Activated CD4-positive, alpha-beta T cell treated with anti-CD3 and anti-CD28 coated beads, Interleukin-2, amount 10 ng/mL, durations not matched to agents 24 days and 14 days (primary cell): ENCODE results near the gene CES3. TPM values are rescaled to one million over a fixed set of nuclear protein-coding genes. Genes with fewer than 3 reads are reported as not detected.
"Not testable (repeated sequence)": the region's sequence is repeated elsewhere in the genome, so short reads cannot be mapped to it uniquely, and the experiment has no call there.

Experiments used
- DNase-seq: peaks from one replicate; pipeline ENCODE4 v3.0.0; 2022
- H3K27ac Mint-ChIP-seq: one replicate; pipeline ENCODE4 v1.8.0; 2022; ENCODE audit warnings: mild to moderate bottlenecking, mixed read lengths
- H3K27me3 Mint-ChIP-seq: one replicate; pipeline ENCODE4 v1.8.0; 2022; ENCODE audit warnings: mixed read lengths
- H3K36me3 Mint-ChIP-seq: one replicate; pipeline ENCODE4 v1.8.0; 2022; ENCODE audit warnings: low read depth, mild to moderate bottlenecking, mixed read lengths
- H3K4me1 Mint-ChIP-seq: one replicate; pipeline ENCODE4 v1.8.0; 2021; ENCODE audit warnings: mixed read lengths
- H3K4me3 Mint-ChIP-seq: one replicate; pipeline ENCODE4 v1.8.0; 2022; ENCODE audit warnings: mild to moderate bottlenecking, moderate library complexity, mixed read lengths
- H3K9me3 Mint-ChIP-seq: one replicate; pipeline ENCODE4 v1.8.0; 2021; ENCODE audit warnings: mixed read lengths
- intact Hi-C: fragments of 100-400 bp; cut with micrococcal nuclease; formaldehyde crosslinking; loops from one replicate; pipeline ENCODE4 v1.15.1; 2023
- total RNA-seq: library from RNA; stranded (reverse); gene quantifications from 2 replicates; pipeline ENCODE4 v1.2.3, GENCODE V29; 2022

CES3 gene
- total RNA-seq, 1 donor from 2014 or later: 6.8 TPM

GRCh38 chr16:66955363-66956153 is 5.5 kb upstream of the CES3 start:
- H3K4me3 Mint-ChIP-seq, H3K9me3 Mint-ChIP-seq, H3K36me3 Mint-ChIP-seq, DNase-seq, H3K27ac Mint-ChIP-seq: not testable (repeated sequence)
- Mint-ChIP-seq H3K4me1 (peaks cover 24% of the 10 kb centered on the region), H3K27me3 (peaks cover 17% of the 10 kb centered on the region)
- intact Hi-C loops: loop anchor here (2.0 kb wide), 2 partner anchors 21 to 59 kb away; no protein-coding TSS in a partner anchor

- peaks cover 29% of the 10 kb centered on the region for H3K4me1 Mint-ChIP-seq
- H3K27me3 Mint-ChIP-seq: peaks cover 15% of the 10 kb centered on the region
- H3K27ac Mint-ChIP-seq, H3K9me3 Mint-ChIP-seq, H3K36me3 Mint-ChIP-seq, intact Hi-C loops, H3K4me3 Mint-ChIP-seq, DNase-seq: not testable (repeated sequence)
Observed at GRCh38 chr16:66956154-66956457, 5.0 kb upstream of the CES3 start.

GRCh38 chr16:66958857-66959703 is 2.0 kb upstream of the CES3 start:
- no peaks in the 10 kb centered on the region for H3K9me3 Mint-ChIP-seq
- intact Hi-C loops: no loop called here
- no peak for DNase-seq
- H3K4me1 Mint-ChIP-seq: peaks cover 35% of the 10 kb centered on the region
- H3K27me3 Mint-ChIP-seq: no peaks in the 10 kb centered on the region
- H3K27ac Mint-ChIP-seq: no peak overlapping the region
- H3K36me3 Mint-ChIP-seq: no peaks in the 10 kb centered on the region
- no peak overlapping the region for H3K4me3 Mint-ChIP-seq

GRCh38 chr16:66959704-66960161 is 1.3 kb upstream of the CES3 start:
- Mint-ChIP-seq H3K4me1 (peaks cover 35% of the 10 kb centered on the region), H3K27ac (no peak overlapping the region), H3K9me3 (no peaks in the 10 kb centered on the region), H3K36me3 (no peaks in the 10 kb centered on the region), H3K27me3 (no peaks in the 10 kb centered on the region), H3K4me3 (no peak overlapping the region)
- no peak for DNase-seq
- intact Hi-C loops: no loop called here

- Mint-ChIP-seq H3K9me3 (no peaks in the 10 kb centered on the region), H3K4me3 (no peak overlapping the region), H3K4me1 (peaks cover 35% of the 10 kb centered on the region), H3K36me3 (peaks cover 2% of the 10 kb centered on the region), H3K27me3 (no peaks in the 10 kb centered on the region), H3K27ac (no peak overlapping the region)
- no peak for DNase-seq
- intact Hi-C loops: no loop called here
Observed at GRCh38 chr16:66960270-66960669, 796 bp upstream of the CES3 start.

GRCh38 chr16:66961914-66962313 is 848 bp downstream of the CES3 start:
- no peak for DNase-seq
- Mint-ChIP-seq H3K27ac (peak overlapping the region; percentile 70), H3K27me3 (no peaks in the 10 kb centered on the region), H3K4me1 (peaks cover 33% of the 10 kb centered on the region), H3K9me3 (no peaks in the 10 kb centered on the region), H3K36me3 (peaks cover 2% of the 10 kb centered on the region), H3K4me3 (peak overlapping the region; percentile 83)
- intact Hi-C loops: no loop called here

- Mint-ChIP-seq H3K9me3 (no peaks in the 10 kb centered on the region), H3K4me3 (no peak overlapping the region), H3K4me1 (peaks cover 19% of the 10 kb centered on the region), H3K36me3 (peaks cover 5% of the 10 kb centered on the region), H3K27me3 (no peaks in the 10 kb centered on the region), H3K27ac (no peak overlapping the region)
- intact Hi-C loops: no loop called here
- DNase-seq: no peak
Observed at GRCh38 chr16:66964049-66964448, 3.0 kb downstream of the CES3 start.

- H3K9me3 Mint-ChIP-seq: no peaks in the 10 kb centered on the region
- H3K27ac Mint-ChIP-seq: no peak overlapping the region
- DNase-seq: no peak
- intact Hi-C loops: no loop called here
- H3K4me1 Mint-ChIP-seq: peaks cover 5% of the 10 kb centered on the region
- H3K36me3 Mint-ChIP-seq: peaks cover 5% of the 10 kb centered on the region
- no peak overlapping the region for H3K4me3 Mint-ChIP-seq
- H3K27me3 Mint-ChIP-seq: no peaks in the 10 kb centered on the region
Observed at GRCh38 chr16:66968847-66969246, 7.8 kb downstream of the CES3 start.

GRCh38 chr16:66970775-66971720 is 10.0 kb downstream of the CES3 start:
- Mint-ChIP-seq H3K27me3 (no peaks in the 10 kb centered on the region), H3K27ac (no peak overlapping the region), H3K4me1 (peaks cover 18% of the 10 kb centered on the region), H3K4me3 (no peak overlapping the region), H3K9me3 (no peaks in the 10 kb centered on the region), H3K36me3 (peaks cover 3% of the 10 kb centered on the region)
- DNase-seq: no peak
- intact Hi-C loops: no loop called here

- Mint-ChIP-seq H3K4me1 (peaks cover 27% of the 10 kb centered on the region), H3K9me3 (no peaks in the 10 kb centered on the region), H3K27me3 (no peaks in the 10 kb centered on the region), H3K36me3 (no peaks in the 10 kb centered on the region), H3K27ac (no peak overlapping the region), H3K4me3 (no peak overlapping the region)
- intact Hi-C loops: no loop called here
- no peak for DNase-seq
Observed at GRCh38 chr16:66972983-66973382, 11.9 kb downstream of the CES3 start.

GRCh38 chr16:66973716-66974115 is 12.7 kb downstream of the CES3 start:
- H3K4me1 Mint-ChIP-seq: peaks cover 34% of the 10 kb centered on the region
- H3K27me3 Mint-ChIP-seq: no peaks in the 10 kb centered on the region
- H3K27ac Mint-ChIP-seq: no peak overlapping the region
- no peaks in the 10 kb centered on the region for H3K36me3 Mint-ChIP-seq
- no peak overlapping the region for H3K4me3 Mint-ChIP-seq
- DNase-seq: no peak
- no peaks in the 10 kb centered on the region for H3K9me3 Mint-ChIP-seq
- intact Hi-C loops: no loop called here

- H3K9me3 Mint-ChIP-seq, H3K27me3 Mint-ChIP-seq, intact Hi-C loops, H3K36me3 Mint-ChIP-seq, DNase-seq: not testable (repeated sequence)
- Mint-ChIP-seq H3K27ac (peak overlapping the region; percentile 77), H3K4me1 (peaks cover 40% of the 10 kb centered on the region), H3K4me3 (peak overlapping the region; percentile 74)
Observed at GRCh38 chr16:66974156-66974931, 13.3 kb downstream of the CES3 start.

- intact Hi-C loops, H3K36me3 Mint-ChIP-seq, H3K9me3 Mint-ChIP-seq, H3K27me3 Mint-ChIP-seq: not testable (repeated sequence)
- DNase-seq: peak; percentile 82
- peaks cover 42% of the 10 kb centered on the region for H3K4me1 Mint-ChIP-seq
- peak overlapping the region; percentile 74 for H3K4me3 Mint-ChIP-seq
- H3K27ac Mint-ChIP-seq: peak overlapping the region; percentile 77
Observed at GRCh38 chr16:66974932-66975246, 13.8 kb downstream of the CES3 start.
